HepG2 (cell line): ENCODE data around the gene CDC42EP1.

Experiments used
- CEBPG ChIP-seq: IDR thresholded peaks from 2 replicates; pipeline ENCODE4 v1.6.1; 2016
- E2F1 ChIP-seq: sonication (generic); formaldehyde crosslinking; IDR thresholded peaks from 2 replicates; pipeline ENCODE4 v1.5.0; 2020; ENCODE audit warnings: missing genetic modification reagents
- EP300 ChIP-seq, 3 experiments: sonication (generic) in 1 of 3; formaldehyde crosslinking in 1 of 3; IDR thresholded peaks; 2 replicates each; pipeline versions ENCODE4 v1.5.1 to v1.6.1; 2011 to 2020; ENCODE audit warnings: low read depth in 2 of 3, low read length in 2 of 3, borderline replicate concordance in 1 of 3, improper control_type of control experiment in 1 of 3, mild to moderate bottlenecking in 1 of 3, missing genetic modification reagents in 1 of 3, moderate library complexity in 1 of 3
- EZH2 ChIP-seq: conservative IDR thresholded peaks from 2 replicates; pipeline ENCODE4 v1.6.1; 2012; ENCODE audit warnings: mild to moderate bottlenecking, low read depth, low read length, moderate library complexity
- SMARCC2 ChIP-seq: fragments of 450-650 bp; IDR thresholded peaks from 2 replicates; pipeline ENCODE4 v1.6.1; 2017; ENCODE audit warnings: antibody characterized with exemption, mild to moderate bottlenecking
- TF ChIP-seq, protein P1 (sequence below): sonication (generic); formaldehyde crosslinking; IDR thresholded peaks from 2 replicates; pipeline ENCODE4 v1.4.0; 2020; ENCODE audit warnings: missing genetic modification reagents
- TF ChIP-seq, protein P2 (sequence below): fragments of 450-650 bp; IDR thresholded peaks from 2 replicates; pipeline ENCODE4 v1.6.1; 2017; ENCODE audit warnings: mild to moderate bottlenecking

GRCh38 chr22:37609240-37610152 is 49.2 kb downstream of the CDC42EP1 start:
- TF ChIP-seq CEBPG (CRISPR knock-in tag) (no peak), EP300 (IDR thresholded peaks at IDR 0.05; ENCODE audit: low read depth in 2 of 2, low read length in 2 of 2) (no peak), EP300 (CRISPR knock-in tag; IDR thresholded peaks at IDR 0.05; ENCODE audit: borderline replicate concordance) (no peak), EZH2 (no peak), E2F1 (CRISPR knock-in tag) (no peak), SMARCC2 (no peak)
- TF ChIP-seq, protein P1, sequence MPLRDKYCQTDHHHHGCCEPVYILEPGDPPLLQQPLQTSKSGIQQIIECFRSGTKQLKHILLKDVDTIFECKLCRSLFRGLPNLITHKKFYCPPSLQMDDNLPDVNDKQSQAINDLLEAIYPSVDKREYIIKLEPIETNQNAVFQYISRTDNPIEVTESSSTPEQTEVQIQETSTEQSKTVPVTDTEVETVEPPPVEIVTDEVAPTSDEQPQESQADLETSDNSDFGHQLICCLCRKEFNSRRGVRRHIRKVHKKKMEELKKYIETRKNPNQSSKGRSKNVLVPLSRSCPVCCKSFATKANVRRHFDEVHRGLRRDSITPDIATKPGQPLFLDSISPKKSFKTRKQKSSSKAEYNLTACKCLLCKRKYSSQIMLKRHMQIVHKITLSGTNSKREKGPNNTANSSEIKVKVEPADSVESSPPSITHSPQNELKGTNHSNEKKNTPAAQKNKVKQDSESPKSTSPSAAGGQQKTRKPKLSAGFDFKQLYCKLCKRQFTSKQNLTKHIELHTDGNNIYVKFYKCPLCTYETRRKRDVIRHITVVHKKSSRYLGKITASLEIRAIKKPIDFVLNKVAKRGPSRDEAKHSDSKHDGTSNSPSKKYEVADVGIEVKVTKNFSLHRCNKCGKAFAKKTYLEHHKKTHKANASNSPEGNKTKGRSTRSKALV (CRISPR knock-in tag), result no peak
- TF ChIP-seq, protein P2, sequence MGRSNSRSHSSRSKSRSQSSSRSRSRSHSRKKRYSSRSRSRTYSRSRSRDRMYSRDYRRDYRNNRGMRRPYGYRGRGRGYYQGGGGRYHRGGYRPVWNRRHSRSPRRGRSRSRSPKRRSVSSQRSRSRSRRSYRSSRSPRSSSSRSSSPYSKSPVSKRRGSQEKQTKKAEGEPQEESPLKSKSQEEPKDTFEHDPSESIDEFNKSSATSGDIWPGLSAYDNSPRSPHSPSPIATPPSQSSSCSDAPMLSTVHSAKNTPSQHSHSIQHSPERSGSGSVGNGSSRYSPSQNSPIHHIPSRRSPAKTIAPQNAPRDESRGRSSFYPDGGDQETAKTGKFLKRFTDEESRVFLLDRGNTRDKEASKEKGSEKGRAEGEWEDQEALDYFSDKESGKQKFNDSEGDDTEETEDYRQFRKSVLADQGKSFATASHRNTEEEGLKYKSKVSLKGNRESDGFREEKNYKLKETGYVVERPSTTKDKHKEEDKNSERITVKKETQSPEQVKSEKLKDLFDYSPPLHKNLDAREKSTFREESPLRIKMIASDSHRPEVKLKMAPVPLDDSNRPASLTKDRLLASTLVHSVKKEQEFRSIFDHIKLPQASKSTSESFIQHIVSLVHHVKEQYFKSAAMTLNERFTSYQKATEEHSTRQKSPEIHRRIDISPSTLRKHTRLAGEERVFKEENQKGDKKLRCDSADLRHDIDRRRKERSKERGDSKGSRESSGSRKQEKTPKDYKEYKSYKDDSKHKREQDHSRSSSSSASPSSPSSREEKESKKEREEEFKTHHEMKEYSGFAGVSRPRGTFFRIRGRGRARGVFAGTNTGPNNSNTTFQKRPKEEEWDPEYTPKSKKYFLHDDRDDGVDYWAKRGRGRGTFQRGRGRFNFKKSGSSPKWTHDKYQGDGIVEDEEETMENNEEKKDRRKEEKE, result no peak
